ENCODE measurements around the gene TRAPPC11. TPM values are rescaled to one million over a fixed set of nuclear protein-coding genes. Genes with fewer than 3 reads are reported as not detected.
"Not testable (repeated sequence)": the region's sequence is repeated elsewhere in the genome, so short reads cannot be mapped to it uniquely, and the experiment has no call there.

TRAPPC11 gene
- total RNA-seq, 1 experiment from 2014 or later, result 15.6 TPM

DNA sequence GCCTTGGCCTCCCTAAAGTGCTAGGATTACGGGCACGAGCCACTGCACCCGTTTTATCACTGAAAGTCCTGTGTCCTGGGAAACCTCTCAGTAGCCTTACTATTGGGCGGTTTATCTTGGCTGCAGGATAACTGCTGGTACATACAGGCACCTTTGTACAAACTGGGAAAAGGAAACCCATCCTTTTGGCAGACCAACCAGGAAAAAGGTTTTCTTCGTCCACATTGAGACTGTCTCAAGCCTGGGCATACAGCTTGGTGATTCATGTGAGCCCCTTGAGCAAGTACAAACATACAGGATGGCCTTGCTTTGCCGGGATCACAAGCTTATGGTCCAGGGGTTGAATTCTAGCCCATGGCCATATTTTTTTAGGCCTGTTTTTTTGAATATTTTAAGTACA, 32.9 kb upstream of the TRAPPC11 start:
- H3K36me3 ChIP-seq (ENCODE audit: control insufficient read depth in 1 of 2, insufficient read depth in 2 of 2, low read length in 2 of 2), result no peaks in the 10 kb centered on the region
- BruUV-seq (replicated peaks), result no TSS peak
- H3K27me3 ChIP-seq (ENCODE audit: insufficient read depth, low read length), result no peaks in the 10 kb centered on the region
- H3K9me2 ChIP-seq (ENCODE audit: insufficient read depth), result no peaks in the 10 kb centered on the region
- CTCF ChIA-PET, result no interaction called here
- H3K9ac ChIP-seq (ENCODE audit: low read length), result no peak overlapping the region
- no peak overlapping the region for H2AFZ ChIP-seq (ENCODE audit: low read depth, low read length, poor library complexity, severe bottlenecking)
- ATAC-seq (no peak), DNase-seq (ENCODE audit: low read depth, low spot score) (no peak)
- no peak overlapping the region for H3K27ac ChIP-seq (ENCODE audit: low read depth, low read length)
- POLR2A ChIA-PET, result no interaction called here
- no peaks in the 10 kb centered on the region for H3K9me3 ChIP-seq (ENCODE audit: control insufficient read depth in 1 of 2, insufficient read depth in 1 of 2, low read depth in 1 of 2, low read length in 2 of 2)
- RAD21 ChIA-PET (ENCODE audit: low non-redundant PET in 1 of 2, low total read pairs in 2 of 2, uncharacterized antibody in 2 of 2, unreplicated experiment in 2 of 2), result no interaction called here
- TF ChIP-seq FOSL1 (IDR thresholded peaks at IDR 0.05; ENCODE audit: low read depth) (no peak), RAD21 (IDR thresholded peaks at IDR 0.05; ENCODE audit: low read depth) (no peak), EZH2 (IDR thresholded peaks at IDR 0.05) (no peak), TCF7L2 (IDR thresholded peaks at IDR 0.05; ENCODE audit: borderline replicate concordance, extremely low read depth, insufficient read depth, insufficient read length) (no peak), SP1 (IDR thresholded peaks at IDR 0.05; ENCODE audit: low read depth) (no peak), SRF (IDR thresholded peaks at IDR 0.05; ENCODE audit: low read depth) (no peak), POLR2A (IDR thresholded peaks at IDR 0.05; ENCODE audit: borderline replicate concordance, extremely low read depth, insufficient read depth, insufficient read length) (no peak), CTCF (IDR thresholded peaks at IDR 0.05 in 2 of 3, conservative IDR thresholded peaks at IDR 0.05 in 1 of 3; ENCODE audit: borderline replicate concordance in 1 of 3, insufficient read depth in 1 of 3, low read depth in 2 of 3, low read length in 2 of 3) (no peak), JUND (IDR thresholded peaks at IDR 0.05) (no peak), EGR1 (IDR thresholded peaks at IDR 0.05; ENCODE audit: low read depth) (no peak), SIN3A (IDR thresholded peaks at IDR 0.05; ENCODE audit: low read depth) (no peak)
- H4K20me1 ChIP-seq (ENCODE audit: insufficient read depth), result no peaks in the 10 kb centered on the region
- H3K79me2 ChIP-seq (ENCODE audit: insufficient read depth, low read length), result no peaks in the 10 kb centered on the region
- intact Hi-C loops (cut with micrococcal nuclease), result no loop called here
- H3K4me2 ChIP-seq (ENCODE audit: low read length), result no peak overlapping the region
- no peaks in the 10 kb centered on the region for H3K4me1 ChIP-seq (ENCODE audit: control insufficient read depth in 1 of 2, insufficient read depth in 2 of 2, low read length in 2 of 2)
- no peak overlapping the region for H3K4me3 ChIP-seq (replicated peaks in 1 of 2; ENCODE audit: low read depth in 1 of 2, low read length in 2 of 2)

GRCh38 chr4:183627286-183627685, 31.8 kb upstream of the TRAPPC11 start:
- BruUV-seq (replicated peaks), result not testable (repeated sequence)

More at GRCh38 chr4:183627286-183627685, 31.8 kb upstream of the TRAPPC11 start:
- H3K27ac ChIP-seq (ENCODE audit: low read depth, low read length); H3K4me2 ChIP-seq (ENCODE audit: low read length); intact Hi-C loops (cut with micrococcal nuclease); RAD21 ChIA-PET (ENCODE audit: low non-redundant PET in 1 of 2, low total read pairs in 2 of 2, uncharacterized antibody in 2 of 2, unreplicated experiment in 2 of 2); POLR2A ChIA-PET; H3K4me3 ChIP-seq (replicated peaks in 1 of 2; ENCODE audit: low read depth in 1 of 2, low read length in 2 of 2); H4K20me1 ChIP-seq (ENCODE audit: insufficient read depth); H3K79me2 ChIP-seq (ENCODE audit: insufficient read depth, low read length); H3K9me2 ChIP-seq (ENCODE audit: insufficient read depth); DNase-seq (ENCODE audit: low read depth, low spot score); H3K9ac ChIP-seq (ENCODE audit: low read length); H3K9me3 ChIP-seq (ENCODE audit: control insufficient read depth in 1 of 2, insufficient read depth in 1 of 2, low read depth in 1 of 2, low read length in 2 of 2); H2AFZ ChIP-seq (ENCODE audit: low read depth, low read length, poor library complexity, severe bottlenecking); ATAC-seq; CTCF ChIA-PET; H3K27me3 ChIP-seq (ENCODE audit: insufficient read depth, low read length); H3K4me1 ChIP-seq (ENCODE audit: control insufficient read depth in 1 of 2, insufficient read depth in 2 of 2, low read length in 2 of 2); H3K36me3 ChIP-seq (ENCODE audit: control insufficient read depth in 1 of 2, insufficient read depth in 2 of 2, low read length in 2 of 2): not testable (repeated sequence)
